Measurements from ENCODE around the gene DAP3.

Gene DAP3

DNA sequence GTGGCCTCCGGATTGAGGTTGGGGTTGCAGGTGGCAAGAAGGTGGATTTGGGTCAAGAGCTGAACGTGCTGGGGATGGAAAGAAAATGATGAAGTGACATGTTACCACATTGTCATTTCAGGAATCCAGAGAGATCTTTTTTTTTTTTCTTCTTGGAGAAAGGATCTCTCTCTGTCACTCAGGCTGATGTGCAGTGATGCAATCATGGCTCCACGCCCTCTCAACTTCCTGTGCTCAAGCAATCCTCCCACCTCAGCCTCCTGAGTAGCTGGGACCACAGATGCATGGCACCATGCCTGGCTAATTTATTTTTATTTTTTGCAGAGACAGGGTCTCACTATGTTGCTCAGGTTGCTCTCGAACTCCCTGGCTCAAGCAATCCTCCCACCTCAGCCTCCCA is 87.5 kb downstream of the DAP3 start:
- DNase-seq (ENCODE audit: low read depth): no peak

DNA sequence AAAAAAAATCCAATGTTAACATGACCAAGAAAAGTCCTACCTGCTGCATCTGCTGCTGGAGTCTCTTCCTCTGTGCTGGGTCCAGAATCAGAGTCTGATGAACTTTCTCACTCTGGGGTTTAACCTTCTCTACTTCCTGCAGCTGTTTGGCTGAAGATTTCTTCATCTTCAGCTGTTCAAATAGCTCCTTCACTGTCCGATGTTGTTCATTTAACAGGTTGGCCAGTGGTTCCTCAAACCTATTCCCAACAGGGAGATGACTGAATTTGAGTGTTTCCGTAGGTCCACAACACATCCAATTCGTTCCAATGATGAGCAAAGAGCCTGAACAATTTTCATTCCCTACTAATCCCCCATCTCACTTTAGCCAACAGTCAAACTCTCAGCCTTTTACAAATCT is 88.7 kb downstream of the DAP3 start:
- no peak for DNase-seq (ENCODE audit: low read depth)
